GM21423 (cell line): Measurements from ENCODE around the gene SLBP.

Source experiments
- ATAC-seq: cut with Tn5 transposase; IDR thresholded peaks from one replicate; pipeline ENCODE4 v1.9.1; 2021; ENCODE audit warnings: mild to moderate bottlenecking, moderate library complexity; ENCODE audit not compliant: unreplicated experiment

Gene SLBP

DNA sequence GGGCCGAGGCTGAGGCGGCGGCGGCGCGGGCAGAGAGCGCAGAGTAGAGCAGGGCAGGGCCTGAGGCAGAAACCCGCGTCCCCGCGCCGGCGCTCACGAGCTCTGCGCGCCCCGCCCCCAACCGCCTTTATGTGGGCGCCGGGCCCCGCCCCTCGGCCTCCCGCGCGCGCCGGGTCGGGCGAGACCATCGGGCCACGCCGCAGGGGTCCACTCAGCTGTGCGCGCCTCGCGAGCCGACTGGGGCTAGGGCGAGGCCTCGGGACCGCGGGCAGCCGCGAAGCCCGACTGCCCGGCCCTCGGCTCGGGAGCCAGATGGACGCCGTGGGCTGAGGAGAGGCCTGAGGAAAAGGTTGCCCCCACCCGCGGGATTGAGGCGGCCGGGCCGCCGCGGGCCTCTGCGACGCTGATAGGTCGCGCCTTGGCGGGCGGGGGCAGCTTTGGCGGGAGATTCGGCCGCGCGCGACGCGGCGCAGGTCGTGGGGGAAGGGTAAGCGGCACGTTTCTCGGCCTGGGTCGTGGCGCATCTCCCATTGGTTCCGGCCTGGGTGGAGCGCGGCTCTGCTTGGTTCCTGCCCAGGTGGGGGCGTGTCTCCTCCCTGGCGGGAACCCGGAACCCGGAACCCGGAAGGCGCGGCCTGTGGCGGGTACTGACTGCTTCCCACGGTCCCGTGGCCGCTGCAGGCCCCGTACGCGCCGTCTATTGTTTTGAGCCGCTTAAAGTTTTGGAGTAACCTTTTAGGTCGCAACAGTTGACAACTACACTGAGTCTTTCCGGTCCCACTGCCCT lies at the start of gene SLBP:
Gene SLBP, minus strand, starts transcription at position 104 of the 787 bp plus-strand sequence. CDS start 131 bp downstream, outside the sequence.
- ATAC-seq, result peak; percentile 73

DNA sequence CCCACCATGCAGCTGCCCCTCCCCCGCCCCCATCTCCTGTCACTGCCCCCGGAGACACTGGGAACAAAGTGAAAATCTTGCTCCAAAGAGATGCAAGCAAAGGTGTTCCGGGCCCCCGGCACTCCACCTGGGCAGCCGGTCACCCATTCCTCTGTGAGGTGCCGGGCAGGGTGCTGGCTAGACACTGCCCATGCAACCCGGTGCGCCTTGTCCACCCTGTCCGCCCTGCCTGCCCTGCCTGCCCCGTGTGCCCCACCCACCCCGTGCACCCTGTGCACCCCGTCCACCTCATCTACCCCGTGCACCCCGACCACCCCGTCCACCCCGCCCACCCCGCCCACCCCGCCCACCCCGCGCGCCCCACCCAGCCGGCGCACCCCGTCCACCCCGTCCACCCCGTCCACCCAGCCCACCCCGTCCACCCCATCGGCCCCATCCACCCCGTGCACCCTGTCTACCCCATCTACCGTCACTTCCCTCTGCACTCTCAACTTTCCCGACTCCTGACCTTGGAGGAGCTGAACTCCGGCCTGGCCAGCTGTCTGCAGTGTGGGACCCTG lies 49.1 kb upstream of the SLBP start:
- ATAC-seq, result no peak

DNA sequence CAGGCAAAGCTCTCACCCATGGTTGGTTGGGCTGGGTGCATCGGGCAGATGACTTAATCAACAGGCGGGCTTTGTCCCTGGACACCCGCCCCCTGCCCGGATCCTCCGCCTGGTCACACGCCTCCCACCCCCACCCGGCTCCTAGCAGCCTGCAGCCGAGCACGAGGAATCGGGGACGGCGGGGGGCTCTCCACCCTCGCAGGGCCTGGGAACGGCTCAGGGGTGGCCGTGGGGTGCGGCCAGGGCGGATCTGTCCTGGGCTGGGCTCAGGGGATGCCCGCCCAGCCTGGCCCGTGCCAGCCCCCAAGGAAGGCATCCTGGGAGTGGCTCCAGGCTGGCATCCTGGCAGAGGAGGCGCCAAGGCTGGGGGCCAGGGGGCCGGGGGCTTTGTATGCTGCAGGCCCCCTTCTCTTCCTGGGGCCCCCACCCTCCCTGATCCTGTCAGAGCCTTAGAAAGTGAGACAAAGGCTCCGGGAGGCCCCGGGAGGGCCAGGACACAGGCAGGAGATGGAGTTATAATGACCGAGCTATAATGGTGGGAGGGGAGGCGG lies 48.5 kb upstream of the SLBP start:
- ATAC-seq, result no peak

DNA sequence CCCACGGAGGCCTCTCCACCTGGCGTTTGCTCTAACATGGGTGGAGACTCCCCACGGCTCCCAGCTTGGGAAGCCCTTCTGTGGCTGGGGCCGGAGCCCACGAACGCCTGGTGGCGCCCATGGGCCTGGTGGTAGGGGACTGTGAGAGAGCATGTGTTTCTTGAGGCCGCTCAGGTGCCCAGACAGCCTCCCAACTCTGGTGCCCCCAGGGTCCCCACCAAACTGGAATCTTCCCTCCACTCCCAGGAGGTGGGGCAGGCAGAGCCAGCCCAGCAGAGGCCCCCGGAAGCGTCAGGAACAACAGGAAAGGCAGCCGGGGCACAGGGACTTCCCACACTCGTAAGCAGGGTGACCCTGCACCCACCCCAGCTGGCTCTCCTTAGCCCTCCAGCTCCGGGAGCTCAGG lies 47.7 kb upstream of the SLBP start:
- no peak for ATAC-seq

DNA sequence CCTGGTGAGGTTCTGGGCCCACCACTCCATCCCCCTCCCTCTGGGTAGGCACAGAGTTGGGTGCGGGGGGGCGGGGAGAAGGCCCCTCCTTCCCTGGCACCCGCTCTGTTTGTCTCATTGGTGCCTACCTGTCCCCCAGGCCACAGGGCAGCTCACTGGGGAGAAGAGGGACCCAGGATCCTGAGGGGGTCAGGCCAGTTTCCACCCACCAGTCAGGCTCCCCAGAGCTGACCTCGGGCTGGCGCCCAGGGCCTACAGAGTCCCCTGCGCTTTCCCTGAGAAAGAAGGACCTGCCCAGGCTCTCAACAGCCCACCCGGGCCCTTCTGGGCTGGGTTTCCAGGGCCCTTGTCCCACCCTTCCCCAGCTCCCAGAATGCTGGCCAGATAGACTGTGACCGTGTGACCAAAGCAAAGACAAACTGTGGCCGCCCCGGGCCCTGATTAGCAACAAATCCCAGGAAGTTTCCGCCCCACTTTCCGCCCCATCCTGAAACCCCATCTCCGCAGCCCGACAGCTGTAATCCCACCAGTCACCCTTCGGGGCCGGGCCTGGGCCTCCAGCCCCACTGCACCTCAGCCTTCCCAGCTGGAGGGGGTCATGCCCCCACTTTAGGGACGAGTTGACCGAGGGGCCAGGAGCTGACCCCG lies 47.2 kb upstream of the SLBP start:
- ATAC-seq, result no peak

DNA sequence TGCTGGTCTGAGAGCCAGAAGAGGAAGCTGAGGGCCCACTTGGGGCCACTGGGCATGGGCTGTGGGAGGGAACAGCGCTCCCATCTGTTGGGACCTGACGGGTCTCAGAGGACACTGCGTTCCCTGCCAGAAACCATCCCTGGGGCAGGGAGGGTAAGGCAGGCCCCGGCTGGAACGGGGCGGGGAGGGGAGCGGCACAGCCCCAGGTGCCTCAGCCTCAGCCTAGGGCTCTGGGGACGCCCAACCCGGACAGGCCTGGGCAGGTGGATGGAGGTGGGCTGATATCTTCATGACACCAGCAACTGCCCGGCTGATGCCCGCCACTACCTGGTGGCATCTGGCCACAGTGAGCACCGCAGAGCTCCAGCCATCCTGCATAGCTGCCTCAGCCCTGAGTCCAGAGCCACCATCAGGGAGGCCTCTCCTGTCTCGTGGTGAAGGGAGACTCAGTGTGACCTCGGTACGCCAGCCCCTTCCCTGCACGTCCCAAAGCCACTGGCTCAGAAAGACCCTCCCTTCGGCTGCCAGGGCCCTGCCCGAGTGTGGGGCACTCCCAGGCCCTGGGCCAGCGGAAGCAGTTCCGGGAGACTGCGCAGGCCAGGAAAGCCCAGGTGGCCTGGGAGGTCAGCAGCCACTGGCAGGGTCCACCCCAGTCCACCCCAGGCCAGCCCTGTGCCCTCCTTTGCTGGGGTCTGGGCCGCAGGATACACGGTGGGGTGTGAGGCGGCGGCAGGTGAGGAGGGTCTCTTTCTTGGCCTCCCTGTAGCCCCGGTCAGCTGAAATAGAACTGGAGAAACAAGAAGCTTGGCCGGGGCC lies 46.4 kb upstream of the SLBP start:
- no peak for ATAC-seq

DNA sequence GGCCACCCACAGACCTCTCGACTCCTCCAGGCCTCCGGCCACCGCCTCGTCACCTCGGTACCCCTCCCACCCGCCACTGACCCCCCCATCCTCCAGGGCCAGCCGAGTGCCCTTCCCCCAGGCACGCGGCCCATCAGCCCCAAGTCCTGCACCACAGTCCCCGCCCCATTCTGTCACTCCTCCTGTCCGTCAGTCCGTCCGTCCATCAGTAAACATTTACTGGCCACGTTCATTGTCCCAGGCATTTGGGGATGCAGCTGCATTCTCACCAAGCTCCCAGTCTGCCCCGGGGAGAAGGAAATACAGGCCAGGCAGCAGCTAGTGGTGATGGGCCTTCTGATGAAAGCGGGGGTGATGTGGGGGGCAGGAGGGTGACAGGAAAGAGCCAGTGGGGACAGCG lies 45.7 kb upstream of the SLBP start:
- ATAC-seq, result no peak

DNA sequence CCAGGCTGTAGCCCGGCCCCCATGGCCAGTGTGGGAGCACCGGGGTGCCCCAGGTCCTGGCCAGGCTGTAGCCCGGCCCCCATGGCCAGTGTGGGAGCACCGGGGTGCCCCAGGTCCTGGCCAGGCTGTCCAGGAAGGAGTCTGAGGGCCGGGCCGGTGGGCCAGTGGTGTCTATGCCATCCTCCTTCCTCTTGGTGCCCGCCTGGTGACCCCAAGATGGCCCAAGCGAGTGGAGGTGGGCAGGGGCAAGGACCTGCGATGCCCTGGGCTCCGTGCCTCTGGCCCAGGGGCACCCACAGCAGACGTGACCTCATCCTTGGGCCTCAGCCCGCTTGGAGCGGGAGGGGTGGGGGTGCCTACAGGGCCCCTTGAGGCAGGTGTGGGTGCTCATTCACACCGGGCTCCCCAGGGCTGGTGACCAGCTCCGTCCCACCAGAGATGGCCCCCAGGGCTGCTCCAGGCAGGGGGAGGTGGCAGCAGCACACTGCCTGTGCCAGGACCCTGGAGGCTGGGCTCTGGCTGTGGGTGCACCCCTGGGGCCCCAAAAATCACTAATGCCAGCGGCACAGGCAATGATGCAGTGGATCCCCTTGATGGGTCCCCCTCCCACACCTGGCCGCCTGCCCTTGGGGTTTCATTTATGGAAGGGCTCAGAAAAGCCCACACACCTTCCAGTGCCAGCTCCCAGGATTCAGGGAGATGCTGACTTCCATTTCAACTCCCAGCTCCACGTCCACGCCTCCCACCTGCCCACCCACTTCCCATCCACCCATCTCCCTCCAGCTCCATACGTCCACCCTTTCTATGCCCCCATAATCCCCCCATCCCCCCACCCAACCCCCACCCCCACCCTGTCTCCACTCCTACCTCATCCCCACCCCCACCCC lies 45.0 kb upstream of the SLBP start:
- ATAC-seq, result no peak

DNA sequence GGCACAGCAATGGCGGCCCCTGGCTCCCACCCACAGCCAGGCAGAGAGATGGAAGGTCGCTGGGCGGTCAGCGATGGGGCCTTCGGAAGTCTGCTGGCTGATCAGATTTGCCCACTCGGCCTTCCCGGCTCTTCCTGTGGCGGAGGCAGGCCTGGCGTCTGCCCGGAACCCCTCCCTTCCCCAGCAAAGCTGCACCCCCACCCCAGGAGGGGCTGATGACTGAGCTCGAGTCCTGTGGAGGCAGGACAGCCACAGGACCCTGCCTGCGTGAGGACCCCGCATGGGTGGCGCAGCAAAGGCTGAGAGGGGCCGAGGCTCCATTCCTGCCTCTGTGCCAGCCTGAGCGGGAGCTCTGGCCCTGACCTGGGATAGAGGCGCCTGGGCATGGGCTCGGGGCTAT lies 44.0 kb upstream of the SLBP start:
- no peak for ATAC-seq

DNA sequence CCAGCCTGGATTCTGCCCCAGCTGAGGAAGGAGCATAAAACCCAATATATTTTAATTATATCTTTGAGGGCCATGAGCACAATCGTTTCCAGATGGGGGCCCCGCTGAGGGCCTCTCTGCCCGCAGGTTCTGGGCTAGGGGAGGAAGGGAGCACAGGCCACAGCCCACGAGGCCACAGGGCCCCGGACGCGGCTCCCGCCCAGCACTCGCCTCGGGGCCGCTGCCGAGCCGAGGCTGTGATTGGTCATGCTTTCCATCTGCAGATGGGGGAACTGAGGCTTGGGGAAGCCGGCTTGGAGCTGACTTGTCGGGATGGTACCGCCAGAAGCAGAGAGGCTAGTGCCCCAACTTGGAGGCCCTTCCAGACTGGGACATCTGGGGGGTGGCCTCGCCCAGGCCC lies 43.2 kb upstream of the SLBP start:
- ATAC-seq, result no peak

DNA sequence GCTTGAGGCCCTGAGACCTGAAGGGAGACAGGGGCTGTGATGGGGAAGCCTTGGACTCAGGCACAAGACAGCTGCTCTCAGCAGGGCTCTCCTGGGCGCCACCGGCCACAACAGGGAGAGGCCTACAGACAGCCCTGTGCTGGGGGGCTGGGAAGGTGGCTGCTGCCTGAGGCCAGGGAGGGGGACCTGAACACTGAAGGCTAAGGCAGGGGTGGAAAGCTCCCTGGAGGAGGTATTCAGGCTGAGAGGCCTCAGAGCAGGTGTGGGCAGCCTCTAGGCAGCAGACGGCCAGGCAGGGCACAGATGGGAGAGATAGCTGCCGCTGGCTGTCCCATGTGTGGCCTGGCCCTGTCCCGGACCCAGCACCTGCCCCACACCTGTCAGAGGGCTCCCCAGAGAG lies 42.2 kb upstream of the SLBP start:
- ATAC-seq, result no peak

DNA sequence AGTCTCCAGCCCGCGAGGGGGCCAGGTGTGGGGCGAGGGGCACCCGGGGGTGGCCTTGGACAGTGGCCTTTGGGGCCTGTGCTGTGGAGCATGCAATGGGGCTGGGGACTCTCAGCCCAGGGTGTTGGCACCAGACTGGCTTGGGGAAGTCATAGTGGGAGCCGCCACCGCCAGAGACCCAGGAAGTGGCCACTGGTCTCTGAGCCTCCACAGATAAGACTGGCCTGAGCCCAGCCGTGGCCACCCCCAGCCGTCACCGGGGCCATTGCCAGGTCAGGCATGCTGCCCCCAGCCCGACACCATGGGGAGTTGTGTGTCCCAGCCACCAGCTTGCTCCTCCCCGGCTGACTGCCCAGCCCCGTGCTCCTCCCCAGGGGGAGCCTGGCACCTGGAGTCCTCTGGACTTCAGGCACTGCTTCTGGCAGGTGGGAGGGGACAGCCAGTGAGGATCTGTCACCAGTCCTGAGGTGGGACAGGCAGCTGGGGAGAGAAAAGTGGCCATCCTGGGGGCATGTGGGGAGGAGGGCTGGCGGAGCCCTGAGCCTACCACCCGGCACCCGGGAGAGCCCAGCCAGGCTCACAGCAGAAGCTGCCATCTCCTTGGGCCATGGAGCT lies 41.7 kb upstream of the SLBP start:
- no peak for ATAC-seq

DNA sequence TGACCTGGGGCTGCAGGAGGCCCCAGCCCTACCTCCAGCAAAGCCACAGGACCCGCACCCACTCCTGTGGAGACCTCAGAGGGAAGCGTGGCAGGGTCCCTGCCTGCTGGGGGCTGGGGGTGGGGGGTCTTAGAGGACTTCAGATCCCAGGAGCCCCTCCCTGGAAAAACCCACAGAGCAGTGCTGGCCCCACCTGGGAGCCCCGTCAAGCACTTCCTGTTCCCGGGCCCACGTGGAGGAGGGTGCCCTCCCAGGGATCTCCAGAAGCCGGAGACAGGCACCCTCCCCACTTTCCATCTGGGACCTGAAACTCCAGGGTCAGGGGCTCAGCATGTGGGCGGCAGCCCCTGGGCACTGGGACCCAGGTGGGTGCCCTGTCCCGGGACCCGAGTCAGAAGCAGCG lies 41.2 kb upstream of the SLBP start:
- no peak for ATAC-seq

DNA sequence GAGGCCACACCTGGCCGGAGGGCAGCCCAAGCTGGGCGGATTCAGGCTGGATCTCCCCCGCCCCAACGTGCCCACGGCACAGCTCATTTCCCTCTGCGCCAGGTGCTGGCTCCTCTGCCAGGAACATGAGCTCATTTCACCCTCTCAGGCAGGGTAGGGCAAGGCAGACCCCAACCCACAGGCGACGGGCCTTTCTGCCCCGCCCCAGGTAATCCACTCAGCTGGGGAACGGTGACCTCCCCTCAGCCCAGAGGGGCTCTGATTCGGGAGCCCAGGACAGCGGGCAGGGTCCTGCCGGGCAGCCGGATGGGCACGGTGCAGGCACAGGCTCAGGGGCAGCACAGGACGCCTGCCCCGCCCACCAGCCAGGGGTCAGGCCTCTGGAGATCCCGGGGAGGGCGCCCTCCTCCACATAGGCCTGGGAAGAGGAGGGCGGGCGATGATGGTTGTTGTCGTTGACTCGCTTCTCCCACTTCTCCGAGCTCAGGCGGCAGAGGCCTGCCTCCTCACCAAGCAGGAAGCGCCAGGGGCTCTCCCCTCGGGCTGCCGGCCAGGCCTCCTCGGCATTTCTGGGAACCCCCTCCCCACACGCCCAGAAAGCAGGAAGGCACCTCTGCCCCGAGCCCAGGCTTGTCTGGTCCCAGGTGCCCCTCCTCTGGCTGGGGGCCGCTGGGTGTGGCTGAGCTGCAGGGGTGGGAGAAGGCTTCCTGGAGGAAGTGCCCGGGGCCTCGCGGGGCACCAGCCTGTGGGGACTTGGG lies 40.3 kb upstream of the SLBP start:
- no peak for ATAC-seq

DNA sequence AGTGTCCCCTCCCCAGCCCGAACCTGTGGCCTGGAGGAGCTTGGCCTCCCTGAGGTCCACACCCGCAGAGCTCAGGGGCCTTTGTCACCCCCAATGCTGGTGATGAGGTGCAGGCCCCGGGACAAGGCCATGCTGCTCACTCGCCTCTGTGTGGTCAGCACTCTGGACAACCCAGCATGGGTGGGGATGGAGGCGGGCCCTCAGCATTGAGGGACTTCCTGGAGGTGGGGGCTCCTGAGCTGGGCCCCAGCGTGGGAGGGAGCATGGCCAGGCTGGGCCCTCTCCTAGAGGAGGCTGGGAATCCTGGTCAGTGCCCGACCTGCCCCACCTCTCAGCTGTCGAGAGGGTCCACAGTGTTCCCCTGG lies 39.8 kb upstream of the SLBP start:
- no peak for ATAC-seq

DNA sequence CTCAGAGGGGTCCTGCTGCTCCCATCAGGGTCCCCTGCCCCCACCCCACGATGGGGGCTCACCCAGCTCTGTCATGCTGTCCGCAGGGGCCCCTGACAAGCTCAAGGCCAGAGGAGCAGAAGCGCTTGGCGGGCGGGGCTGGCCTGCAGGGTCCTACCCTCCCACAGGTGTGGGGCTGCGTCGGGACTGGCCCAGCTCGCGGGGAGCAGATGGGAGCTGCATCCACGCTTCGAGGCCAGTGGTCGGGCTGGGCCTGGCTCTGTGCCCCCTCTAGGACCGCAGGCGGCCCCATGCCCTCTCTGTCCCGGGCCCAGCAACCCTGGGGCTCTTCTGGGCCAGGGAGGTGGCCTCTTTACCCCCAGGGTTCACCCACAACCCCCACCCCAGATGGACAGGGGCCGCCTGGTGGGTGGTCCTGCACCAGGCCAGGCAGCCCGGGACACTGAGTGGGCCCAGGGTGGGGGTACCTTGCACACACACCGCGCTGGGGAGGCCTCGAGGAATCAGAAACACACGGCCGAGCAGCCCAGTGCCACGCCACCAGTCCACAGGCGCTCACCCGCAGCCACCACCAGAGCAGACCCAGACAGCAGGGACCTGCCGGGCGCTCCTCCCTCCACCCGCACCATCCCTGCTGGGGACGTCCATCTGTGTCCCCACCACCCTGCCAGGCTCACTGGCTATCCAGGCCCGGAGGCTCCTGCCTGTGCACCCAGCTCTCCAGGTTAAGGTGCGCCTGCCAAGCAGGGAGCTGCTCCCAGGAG lies 39.2 kb upstream of the SLBP start:
- no peak for ATAC-seq

DNA sequence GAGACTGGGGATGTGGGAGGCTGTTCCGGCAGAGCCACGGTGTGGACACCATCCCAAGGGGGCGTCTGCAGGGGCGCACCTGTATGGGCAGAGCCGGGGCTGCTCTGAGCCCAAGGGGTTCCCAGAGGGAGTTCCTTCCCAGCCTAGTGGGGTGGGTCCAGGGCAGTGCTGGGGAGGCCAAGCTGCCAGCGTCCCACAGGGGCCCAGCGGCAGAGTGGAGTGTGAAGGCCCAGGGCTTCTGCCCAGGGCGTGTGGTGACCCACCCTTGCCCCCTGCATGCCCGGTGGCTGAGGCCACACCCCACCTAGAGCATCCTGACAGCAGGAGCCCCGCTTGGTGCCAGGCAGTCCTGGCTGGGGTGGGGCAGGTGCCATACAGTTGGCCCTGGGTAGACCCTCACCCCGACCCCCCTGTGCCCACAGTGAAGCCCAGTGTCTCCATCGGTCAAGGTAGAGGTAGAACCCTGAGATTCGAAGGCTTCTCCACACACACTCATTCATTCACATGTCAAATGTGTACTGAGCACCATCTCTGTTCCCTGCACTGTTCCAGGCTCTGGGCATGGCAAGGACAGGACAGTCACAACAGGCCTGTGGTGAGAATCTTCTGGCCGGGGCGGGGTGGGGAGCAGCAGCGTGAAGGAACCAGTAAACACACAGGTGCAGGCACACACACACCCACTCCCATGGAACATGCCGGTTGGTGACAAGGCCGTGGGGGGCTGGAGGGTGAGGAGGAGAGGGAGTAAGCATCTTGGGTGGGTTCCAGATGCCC lies 38.4 kb upstream of the SLBP start:
- ATAC-seq, result no peak

DNA sequence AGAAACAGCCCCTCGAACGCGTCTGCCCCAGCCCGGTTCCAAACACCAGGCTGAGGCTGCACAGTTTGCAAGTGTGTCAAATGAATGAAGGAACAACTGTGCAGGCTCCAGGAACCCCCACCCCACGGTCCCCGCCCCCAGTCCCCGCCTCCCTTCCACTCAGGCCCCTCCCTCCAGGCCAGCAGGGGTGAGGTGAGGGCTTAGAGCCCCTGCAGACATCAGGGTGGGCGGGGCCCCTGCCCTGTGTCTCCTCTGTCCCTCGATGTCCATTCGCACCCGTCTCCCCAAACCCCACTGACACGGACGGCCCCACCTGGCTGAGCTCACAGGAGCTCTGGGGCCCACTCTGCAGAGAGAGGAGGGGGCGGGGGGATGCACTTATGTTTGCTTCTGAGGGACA lies 37.7 kb upstream of the SLBP start:
- ATAC-seq, result no peak
